ENCODE data around the gene ZDHHC17. TPM values are rescaled to one million over a fixed set of nuclear protein-coding genes. Genes with fewer than 3 reads are reported as not detected.

Gene ZDHHC17
- total RNA-seq, 1 experiment from 2014 or later = 26.3 TPM

- Histone ChIP-seq H3K4me3 (ENCODE audit: low read depth in 2 of 2, low read length in 2 of 2) (no peak overlapping the region), H3K27me3 (ENCODE audit: control insufficient read depth, insufficient read depth, low read length) (peaks cover 2% of the 10 kb centered on the region), H3K27ac (ENCODE audit: low read length) (no peak overlapping the region), H3K9me3 (ENCODE audit: control insufficient read depth, insufficient read depth, low read depth, low read length) (no peaks in the 10 kb centered on the region), H3K36me3 (ENCODE audit: control insufficient read depth, insufficient read depth, low read length) (peaks cover 4% of the 10 kb centered on the region; the same call in 1 of the 2 replicates), H3K4me1 (ENCODE audit: control insufficient read depth, insufficient read depth, low read length) (peaks cover 8% of the 10 kb centered on the region)
- DNase-seq (ENCODE audit: low read depth, low spot score) = no peak
- in situ Hi-C loops (cut with HindIII; ENCODE audit: low pct_unique_long_range_greater_than_20kb, low sequenced_read_pairs) = no loop called here
- ChIA-PET CTCF (interaction anchor here (0.6 kb wide), 1 partner anchor 14 kb away, joined by 3 read pairs; no protein-coding TSS in a partner anchor), POLR2A (no interaction called here)
- intact Hi-C loops (cut with micrococcal nuclease; ENCODE audit: unreplicated experiment) = no loop called here
- TF ChIP-seq, protein P1, sequence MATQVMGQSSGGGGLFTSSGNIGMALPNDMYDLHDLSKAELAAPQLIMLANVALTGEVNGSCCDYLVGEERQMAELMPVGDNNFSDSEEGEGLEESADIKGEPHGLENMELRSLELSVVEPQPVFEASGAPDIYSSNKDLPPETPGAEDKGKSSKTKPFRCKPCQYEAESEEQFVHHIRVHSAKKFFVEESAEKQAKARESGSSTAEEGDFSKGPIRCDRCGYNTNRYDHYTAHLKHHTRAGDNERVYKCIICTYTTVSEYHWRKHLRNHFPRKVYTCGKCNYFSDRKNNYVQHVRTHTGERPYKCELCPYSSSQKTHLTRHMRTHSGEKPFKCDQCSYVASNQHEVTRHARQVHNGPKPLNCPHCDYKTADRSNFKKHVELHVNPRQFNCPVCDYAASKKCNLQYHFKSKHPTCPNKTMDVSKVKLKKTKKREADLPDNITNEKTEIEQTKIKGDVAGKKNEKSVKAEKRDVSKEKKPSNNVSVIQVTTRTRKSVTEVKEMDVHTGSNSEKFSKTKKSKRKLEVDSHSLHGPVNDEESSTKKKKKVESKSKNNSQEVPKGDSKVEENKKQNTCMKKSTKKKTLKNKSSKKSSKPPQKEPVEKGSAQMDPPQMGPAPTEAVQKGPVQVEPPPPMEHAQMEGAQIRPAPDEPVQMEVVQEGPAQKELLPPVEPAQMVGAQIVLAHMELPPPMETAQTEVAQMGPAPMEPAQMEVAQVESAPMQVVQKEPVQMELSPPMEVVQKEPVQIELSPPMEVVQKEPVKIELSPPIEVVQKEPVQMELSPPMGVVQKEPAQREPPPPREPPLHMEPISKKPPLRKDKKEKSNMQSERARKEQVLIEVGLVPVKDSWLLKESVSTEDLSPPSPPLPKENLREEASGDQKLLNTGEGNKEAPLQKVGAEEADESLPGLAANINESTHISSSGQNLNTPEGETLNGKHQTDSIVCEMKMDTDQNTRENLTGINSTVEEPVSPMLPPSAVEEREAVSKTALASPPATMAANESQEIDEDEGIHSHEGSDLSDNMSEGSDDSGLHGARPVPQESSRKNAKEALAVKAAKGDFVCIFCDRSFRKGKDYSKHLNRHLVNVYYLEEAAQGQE (IDR thresholded peaks at IDR 0.05; ENCODE audit: insufficient read depth in 1 of 2, low read depth in 2 of 2, low read length in 1 of 2) = no peak
- TF ChIP-seq SIN3A (IDR thresholded peaks at IDR 0.05; ENCODE audit: borderline replicate concordance, insufficient read depth, low read depth, low read length) (no peak), TCF7L2 (IDR thresholded peaks at IDR 0.05; ENCODE audit: low read depth, low read length) (no peak), CTCF (IDR thresholded peaks at IDR 0.05) (no peak), POLR2AphosphoS5 (IDR thresholded peaks at IDR 0.05; ENCODE audit: low read depth, low read length) (no peak)
- ATAC-seq = no peak
- BruUV-seq (replicated peaks) = no TSS peak
These were observed 119.2 kb downstream of the ZDHHC17 start for GRCh38 chr12:76883151-76883550.

- BruUV-seq (replicated peaks) = no TSS peak
- Histone ChIP-seq H3K4me1 (ENCODE audit: control insufficient read depth, insufficient read depth, low read length) (peaks cover 6% of the 10 kb centered on the region), H3K27ac (ENCODE audit: low read length) (no peak overlapping the region), H3K4me3 (ENCODE audit: low read depth in 2 of 2, low read length in 2 of 2) (no peak overlapping the region), H3K36me3 (ENCODE audit: control insufficient read depth, insufficient read depth, low read length) (no peaks in the 10 kb centered on the region), H3K9me3 (ENCODE audit: control insufficient read depth, insufficient read depth, low read depth, low read length) (no peaks in the 10 kb centered on the region), H3K27me3 (ENCODE audit: control insufficient read depth, insufficient read depth, low read length) (peaks cover 2% of the 10 kb centered on the region; the same call in 1 of the 2 replicates)
- ATAC-seq = no peak
- ChIA-PET CTCF (no interaction called here), POLR2A (no interaction called here)
- in situ Hi-C loops (cut with HindIII; ENCODE audit: low pct_unique_long_range_greater_than_20kb, low sequenced_read_pairs) (no loop called here), intact Hi-C loops (cut with micrococcal nuclease; ENCODE audit: unreplicated experiment) (no loop called here)
- TF ChIP-seq SIN3A (IDR thresholded peaks at IDR 0.05; ENCODE audit: borderline replicate concordance, insufficient read depth, low read depth, low read length) = no peak
- no peak for DNase-seq (ENCODE audit: low read depth, low spot score)
These were observed 119.9 kb downstream of the ZDHHC17 start for GRCh38 chr12:76883811-76884210.

DNA sequence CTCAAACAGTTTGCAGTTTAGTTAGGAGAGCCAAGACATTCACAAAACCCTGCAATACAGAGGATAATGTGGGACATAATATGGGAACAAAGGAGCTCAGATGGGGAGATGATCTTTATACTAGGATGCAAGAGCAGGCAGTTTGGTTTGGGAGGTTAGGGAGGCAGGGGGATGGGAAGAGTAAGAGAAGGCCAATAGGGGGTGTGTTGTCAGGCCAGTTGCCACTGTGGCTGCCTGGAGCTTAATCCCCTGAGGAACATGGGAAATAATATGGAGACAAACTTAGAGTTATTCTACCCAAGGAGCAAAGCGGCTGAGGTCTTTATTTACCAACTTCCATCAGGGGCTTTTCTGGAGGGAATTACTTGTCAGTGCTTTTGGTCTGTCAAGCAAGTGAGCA, 124.9 kb downstream of the ZDHHC17 start:
- TF ChIP-seq SIN3A (IDR thresholded peaks at IDR 0.05; ENCODE audit: borderline replicate concordance, insufficient read depth, low read depth, low read length) = no peak
- TF ChIP-seq CTCF (IDR thresholded peaks at IDR 0.05) = no peak
- no peak for TF ChIP-seq TCF7L2 (IDR thresholded peaks at IDR 0.05; ENCODE audit: low read depth, low read length)
- TF ChIP-seq POLR2AphosphoS5 (IDR thresholded peaks at IDR 0.05; ENCODE audit: low read depth, low read length) = no peak
- TF ChIP-seq, protein P1 (IDR thresholded peaks at IDR 0.05; ENCODE audit: insufficient read depth in 1 of 2, low read depth in 2 of 2, low read length in 1 of 2) = no peak
- intact Hi-C loops (cut with micrococcal nuclease; ENCODE audit: unreplicated experiment) = no loop called here
- Histone ChIP-seq H3K36me3 (ENCODE audit: control insufficient read depth, insufficient read depth, low read length) (no peaks in the 10 kb centered on the region), H3K4me1 (ENCODE audit: control insufficient read depth, insufficient read depth, low read length) (no peaks in the 10 kb centered on the region; the same call in 1 of the 2 replicates), H3K4me3 (ENCODE audit: low read depth in 2 of 2, low read length in 2 of 2) (no peak overlapping the region), H3K9me3 (ENCODE audit: control insufficient read depth, insufficient read depth, low read depth, low read length) (peaks cover 1% of the 10 kb centered on the region; the same call in 1 of the 2 replicates), H3K27me3 (ENCODE audit: control insufficient read depth, insufficient read depth, low read length) (peaks cover 10% of the 10 kb centered on the region; the same call in 1 of the 2 replicates), H3K27ac (ENCODE audit: low read length) (no peak overlapping the region)
- no TSS peak for BruUV-seq (replicated peaks)
- ChIA-PET CTCF (no interaction called here), POLR2A (interaction anchor here (0.6 kb wide), 1 partner anchor 19 kb away, joined by 6 read pairs; no protein-coding TSS in a partner anchor)
- ATAC-seq = no peak
- in situ Hi-C loops (cut with HindIII; ENCODE audit: low pct_unique_long_range_greater_than_20kb, low sequenced_read_pairs) = no loop called here
- no peak for DNase-seq (ENCODE audit: low read depth, low spot score)

Data from Panc1 (cell line).